ENCODE results near the gene GLG1.
A peak's percentile ranks its signal among the peaks of the same experiment; 100 is the strongest.
"Not testable (repeated sequence)": the region's sequence is repeated elsewhere in the genome, so short reads cannot be mapped to it uniquely, and the experiment has no call there.

The GLG1 gene

DNA sequence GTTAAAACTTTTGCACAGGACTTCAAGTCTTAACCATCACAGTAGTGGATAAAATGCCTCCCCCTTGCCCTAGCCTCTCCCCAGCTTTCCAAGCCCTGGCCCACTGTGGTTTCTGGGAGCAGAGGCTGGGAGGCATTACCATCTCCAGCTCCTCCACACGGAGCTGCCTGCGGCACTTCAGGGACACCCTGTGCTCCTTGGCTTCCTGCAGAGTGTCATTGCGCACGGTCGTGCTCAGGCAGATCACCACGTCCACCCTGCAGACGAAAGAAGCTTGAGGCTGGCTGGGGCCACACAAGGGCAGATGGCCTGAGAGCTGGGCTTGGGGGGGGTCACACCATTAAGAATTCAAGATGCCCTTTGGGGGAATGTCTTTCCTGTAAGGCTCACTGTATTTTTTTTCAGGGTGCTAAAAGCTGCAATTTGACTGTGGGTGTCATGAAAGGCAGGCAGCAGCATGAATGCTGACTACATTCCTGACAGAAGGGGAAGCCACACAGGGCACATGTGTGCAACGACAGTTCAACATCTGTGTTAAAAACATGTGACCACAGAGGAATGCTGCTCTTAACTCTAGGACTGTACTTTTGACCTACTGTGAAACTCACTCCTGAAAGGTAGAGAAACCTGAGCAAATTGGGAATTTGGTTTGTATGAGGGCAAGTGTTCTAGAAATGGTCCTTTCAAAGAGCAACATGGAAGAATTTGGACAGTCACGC, 137.9 kb downstream of the GLG1 start:
- DNase-seq, result no peak

GRCh38 chr16:74466872-74467271, 140.0 kb downstream of the GLG1 start:
- no peak for DNase-seq

DNA sequence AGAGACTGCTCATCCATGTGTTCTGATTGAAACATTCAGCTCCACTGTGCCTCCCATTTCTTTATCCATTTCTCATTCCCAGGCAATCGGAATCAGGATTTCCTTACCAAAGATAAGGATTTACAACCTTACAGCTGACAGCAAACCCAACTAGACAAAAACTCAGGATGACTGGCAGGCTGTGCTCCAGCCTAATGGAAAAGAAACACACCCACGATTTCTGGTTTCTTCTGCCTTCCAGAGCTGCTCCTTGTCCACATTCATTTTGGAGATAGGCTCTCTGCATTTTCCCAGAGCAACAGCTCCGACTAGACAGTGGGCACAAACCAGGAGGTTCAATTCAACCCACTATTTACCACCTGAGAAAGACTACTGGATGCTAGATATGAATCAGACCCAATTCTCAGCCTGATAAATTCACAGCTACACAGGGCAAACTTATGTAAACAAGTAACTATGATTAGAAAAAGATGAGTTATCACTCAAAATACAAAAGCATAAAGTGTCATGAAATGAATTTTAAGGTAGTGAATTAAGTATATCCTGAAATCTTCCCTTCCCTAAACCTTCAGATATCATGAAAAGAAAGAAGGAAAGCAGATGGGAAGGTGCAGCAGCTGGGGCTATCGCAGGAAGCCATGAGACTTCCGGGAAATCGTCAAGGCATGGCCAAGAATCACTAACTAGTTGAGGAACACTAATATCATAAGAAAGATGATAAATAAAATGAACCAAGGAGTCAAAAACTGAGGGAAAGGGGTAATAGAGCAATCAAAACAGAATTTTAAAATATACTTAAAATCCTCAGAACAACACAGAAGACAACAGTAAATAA, 140.8 kb downstream of the GLG1 start:
- DNase-seq, result no peak

DNA sequence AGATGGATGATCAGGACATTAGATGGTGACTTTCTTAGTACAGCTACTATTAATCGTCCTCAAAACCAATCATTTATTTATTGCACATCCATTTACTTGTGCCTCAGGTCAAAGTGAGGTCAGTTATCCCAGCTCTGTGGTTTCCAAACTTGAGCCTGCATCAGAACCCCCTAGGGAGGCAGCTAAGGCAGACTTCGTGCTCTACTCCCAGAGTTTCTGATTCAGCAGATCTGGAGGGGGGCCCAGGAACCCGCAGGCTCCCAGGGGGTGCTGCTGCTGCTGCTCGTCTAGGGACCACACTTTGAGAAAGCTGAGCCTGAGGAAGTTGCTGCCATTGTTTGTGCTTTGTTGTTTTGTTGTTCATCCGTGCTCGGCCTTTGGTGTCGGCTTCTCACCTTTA, 141.6 kb downstream of the GLG1 start:
- no peak for DNase-seq

- DNase-seq, result no peak
Measured at GRCh38 chr16:74463888-74464287, 143.0 kb downstream of the GLG1 start.

- DNase-seq, result no peak
Measured at GRCh38 chr16:74462361-74462760, 144.6 kb downstream of the GLG1 start.

- no peak for DNase-seq
Measured at GRCh38 chr16:74461826-74462225, 145.1 kb downstream of the GLG1 start.

- no peak for DNase-seq
Measured at GRCh38 chr16:74460542-74460941, 146.4 kb downstream of the GLG1 start.

DNA sequence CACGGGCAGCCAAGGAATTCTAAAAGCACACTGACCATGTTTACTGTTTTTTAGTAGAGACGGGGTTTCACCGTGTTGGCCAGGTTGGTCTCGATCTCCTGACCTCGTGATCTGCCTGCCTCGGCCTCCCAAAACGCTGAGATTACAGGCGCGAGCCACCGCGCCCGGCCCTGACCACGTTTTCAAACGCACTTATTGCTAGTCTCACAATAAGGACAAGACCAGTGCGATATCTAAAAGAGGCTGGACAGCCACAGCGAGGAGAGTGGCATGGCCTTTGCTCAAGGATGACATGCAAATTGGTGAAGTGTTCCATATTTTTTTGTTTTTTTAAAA, 150.7 kb downstream of the GLG1 start:
- no peak for DNase-seq

DNA sequence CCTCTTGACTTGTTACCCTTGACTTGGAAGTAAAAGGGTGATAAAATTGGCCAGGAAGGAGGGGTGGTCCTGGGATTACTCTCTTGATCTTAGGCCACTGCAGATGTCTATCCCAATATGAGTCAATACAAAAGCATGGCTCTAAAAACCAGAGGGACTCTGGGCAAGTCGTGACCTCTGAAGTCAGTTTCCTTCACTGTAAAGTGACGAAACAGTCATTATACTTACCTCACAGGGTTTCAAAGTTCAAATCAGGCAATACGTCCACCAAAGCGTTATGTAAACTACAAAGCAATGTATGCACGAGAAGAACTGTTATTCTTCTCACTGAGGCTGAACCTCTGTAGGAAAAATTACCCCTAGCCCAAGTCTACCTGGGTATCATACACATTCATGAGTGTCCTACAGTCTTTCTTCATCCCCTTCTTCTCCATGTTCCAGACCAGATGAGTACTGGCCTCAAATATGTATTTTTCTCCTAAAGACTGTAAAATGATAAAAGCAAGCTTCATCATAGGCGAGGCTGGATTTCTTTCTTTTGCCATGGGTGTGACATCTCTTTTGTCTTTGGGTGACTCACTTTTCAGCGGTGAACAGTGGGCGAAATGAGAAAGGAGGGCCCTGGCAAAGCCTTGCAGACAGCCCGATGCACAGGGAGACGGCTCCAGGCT, 151.2 kb downstream of the GLG1 start:
- DNase-seq, result no peak

DNA sequence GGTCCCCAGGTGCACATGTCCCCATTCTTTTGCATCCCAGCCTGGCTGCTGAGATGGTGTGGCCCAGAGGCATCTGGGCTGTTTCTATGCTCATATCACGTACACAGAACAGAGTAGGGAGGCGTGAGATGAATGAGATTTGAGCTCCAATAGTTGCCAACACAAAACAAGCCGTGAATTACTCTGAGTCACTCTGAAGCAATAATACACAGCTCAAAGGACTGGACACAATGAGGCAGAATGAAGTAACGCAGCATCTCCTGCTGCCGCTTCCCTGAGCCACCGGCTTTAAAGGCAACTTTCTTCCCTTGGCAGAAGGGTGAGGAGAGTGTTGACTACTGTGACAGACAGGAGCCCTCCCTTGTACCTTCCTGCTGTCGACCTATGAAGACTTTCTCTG, 151.7 kb downstream of the GLG1 start:
- DNase-seq, result no peak

DNA sequence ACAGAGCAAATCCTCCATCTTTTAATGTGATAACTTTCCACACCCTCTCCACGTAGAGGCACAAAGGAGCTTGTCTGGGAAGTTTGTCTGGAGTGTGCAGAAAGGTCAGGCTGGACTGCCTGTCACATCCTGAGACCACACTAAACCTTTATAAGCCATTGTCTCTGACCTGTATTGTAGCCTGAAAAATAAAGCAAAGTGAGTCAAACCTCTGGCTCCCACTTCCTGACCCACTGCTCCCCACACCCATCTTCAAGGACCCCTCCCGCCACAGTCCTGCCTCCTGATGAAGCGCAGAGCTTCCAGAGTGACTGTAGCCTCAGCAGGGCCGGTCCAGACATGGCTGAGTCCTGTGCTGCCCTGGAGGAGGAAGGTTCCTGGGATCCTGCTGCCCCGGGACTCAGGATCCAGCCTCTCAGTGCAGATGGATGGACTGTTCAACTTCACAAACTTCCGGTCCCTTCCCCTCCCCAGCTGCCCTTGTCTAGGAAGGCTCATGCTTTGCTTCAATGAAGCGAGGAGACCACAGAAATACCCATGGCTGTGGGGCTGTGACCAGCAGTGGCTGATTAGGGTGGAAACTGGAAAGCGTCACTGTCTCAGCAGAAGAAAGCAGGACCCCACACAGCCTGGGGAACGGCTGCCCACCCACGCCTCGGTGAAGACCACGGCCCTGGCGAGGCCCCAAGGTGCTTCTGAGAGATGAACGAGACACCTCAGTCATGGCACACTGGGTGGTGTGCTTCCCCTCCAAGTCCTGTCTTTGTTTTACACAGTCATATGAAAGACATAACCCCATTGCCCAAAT, 154.8 kb downstream of the GLG1 start:
- no peak for DNase-seq

DNA sequence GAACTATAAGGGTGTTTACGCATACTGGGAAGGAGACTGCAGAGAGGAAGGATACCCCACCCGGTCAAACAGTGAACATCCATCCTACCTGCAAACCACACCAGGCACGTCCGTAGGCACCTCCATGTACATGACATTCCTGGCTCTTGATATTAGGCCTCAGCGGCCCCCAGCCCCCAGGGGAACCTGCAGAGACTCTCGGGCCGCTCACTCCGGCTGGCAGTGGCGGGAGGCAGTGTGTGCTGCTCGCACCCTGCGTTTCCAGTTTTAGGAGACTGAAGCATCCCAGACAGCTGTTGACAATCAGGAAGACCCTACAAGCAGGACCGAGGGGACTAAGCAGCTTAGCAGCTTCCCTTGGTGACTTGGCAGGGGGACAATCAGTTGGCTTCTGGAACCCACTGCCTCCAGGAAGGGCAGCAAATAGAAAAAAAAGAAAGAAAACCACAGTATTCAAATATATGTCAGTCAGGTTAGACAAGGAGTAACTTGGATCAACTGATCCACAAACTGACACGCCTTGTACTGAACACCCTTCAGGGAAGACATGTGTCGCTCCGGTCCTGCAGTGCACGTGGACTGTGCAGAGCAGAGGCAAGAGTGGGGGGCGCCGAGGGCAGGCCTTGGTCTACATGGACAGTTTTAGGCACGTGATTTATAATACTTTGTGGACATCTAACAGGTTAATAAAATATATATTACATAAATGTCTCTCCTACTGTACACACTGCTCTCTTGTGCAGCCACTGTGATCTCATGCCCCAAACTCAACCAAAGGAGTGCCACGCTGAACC, 155.8 kb downstream of the GLG1 start:
- no peak for DNase-seq

- DNase-seq, result no peak
Measured at GRCh38 chr16:74450236-74450635, 156.7 kb downstream of the GLG1 start.

DNA sequence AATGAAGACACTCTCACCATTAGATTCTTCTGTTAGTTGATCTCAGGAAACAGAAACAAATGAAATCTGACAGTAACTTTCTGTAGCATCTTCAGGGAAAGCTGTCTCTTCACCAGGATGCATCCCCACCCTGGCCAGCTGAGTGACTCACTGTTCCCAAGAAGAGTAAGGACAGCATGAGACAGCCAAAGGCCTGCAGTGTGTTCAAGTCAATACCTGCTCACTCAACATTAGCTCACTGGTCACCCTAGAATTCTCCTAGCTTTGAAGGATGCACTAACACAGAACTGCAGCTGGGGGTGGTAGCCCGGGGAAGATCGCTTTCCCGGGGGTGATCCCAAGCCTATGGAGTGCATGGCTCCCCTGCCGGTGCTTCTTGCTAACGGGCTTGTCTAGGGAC, 157.4 kb downstream of the GLG1 start:
- DNase-seq, result no peak

- peak; percentile 6 for DNase-seq
Measured at GRCh38 chr16:74448990-74449389, 157.9 kb downstream of the GLG1 start.

- DNase-seq, result no peak
Measured at GRCh38 chr16:74447578-74447977, 159.3 kb downstream of the GLG1 start.

GRCh38 chr16:74446866-74447265, 160.0 kb downstream of the GLG1 start:
- DNase-seq, result no peak

DNA sequence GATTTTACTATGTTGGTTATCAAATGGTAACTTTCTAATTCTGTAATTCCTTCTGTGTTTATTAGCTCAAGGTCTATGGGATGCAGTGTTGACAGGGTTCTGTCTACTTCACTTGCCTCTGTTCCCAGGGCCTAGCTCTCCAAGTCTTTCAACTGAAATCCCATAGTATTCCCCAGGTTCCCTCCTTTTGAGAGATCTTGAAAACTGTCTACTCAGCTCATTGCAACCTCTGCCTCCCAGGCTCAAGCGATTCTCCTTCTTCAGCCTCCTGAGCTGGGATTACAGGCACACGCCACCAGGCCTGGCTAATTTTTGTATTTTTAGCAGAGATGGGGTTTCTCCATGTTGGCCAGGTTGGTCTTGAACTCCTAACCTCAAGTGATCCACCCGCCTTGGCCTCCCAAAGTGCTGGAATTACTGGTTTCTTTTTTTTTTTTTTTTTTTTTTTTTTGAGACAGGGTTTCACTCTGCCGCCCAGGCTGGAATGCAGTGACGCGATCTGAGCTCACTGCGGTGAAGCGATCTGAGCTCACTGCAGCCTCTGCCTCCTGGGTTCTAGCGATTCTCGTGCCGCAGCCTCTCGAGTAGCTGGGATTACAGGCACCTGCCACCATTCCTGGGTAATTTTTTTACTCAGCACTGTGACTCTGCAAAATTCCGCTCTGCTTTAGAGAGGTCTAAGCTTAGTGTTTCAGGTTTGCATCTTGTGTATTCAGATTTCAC, 163.1 kb downstream of the GLG1 start:
- not testable (repeated sequence) for DNase-seq

DNA sequence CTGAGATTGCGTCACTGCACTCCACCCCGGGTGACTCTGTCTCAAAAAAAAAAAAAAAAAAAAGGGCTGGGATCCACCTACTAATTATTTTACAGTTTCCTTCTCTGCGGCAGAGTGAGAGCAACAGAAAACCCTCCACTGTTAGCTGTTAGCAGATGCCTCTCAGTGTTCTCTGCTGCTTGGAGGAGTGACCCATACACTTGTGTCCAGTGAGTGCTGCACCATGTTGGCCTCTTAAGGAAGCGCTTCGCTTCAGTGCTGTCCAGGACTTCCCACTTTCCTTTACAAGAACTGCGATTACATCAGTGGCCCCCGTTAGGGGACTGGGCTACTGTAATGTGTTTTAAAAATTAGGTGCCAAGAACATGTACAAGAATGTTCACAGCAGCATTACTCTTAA, 167.2 kb downstream of the GLG1 start:
- DNase-seq, result no peak

DNA sequence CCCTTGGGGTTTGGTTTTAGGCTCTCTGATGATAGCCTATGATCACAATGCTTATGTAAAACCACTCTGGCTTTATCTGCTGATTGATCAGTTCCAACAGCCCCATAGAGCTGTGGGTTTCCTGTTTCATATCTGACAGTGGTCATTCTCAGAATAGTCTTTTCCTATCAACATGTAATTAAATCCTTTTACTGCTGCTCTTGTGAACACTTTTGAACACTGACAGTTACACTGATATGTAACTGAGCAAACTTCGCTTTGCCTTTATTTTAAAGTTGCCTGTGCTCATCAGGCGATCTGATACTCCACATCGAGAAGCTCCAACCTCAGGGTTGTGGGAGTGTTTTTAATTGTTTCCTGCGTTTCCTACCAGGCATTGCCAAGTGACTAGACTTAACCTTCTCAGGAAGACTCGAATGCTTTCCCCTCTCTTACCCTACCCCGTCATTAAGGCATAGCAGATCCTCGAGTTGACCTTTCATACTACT, 168.4 kb downstream of the GLG1 start:
- DNase-seq, result no peak

Data from CD4-positive, alpha-beta T cell treated with Interferon gamma for 1 hour (primary cell).